SK-N-SH treated with all-trans-retinoic acid at 6 μM for 48 hours (cell line): ENCODE measurements around the gene CRYBG1.

Source experiments
- ATAC-seq: fragments of 200-7000 bp; cut with Tn5 transposase; 3 replicates; pipeline ENCODE4 v1.9.1; 2020; ENCODE audit warnings: mild to moderate bottlenecking, moderate library complexity
- ARNTL ChIP-seq: fragments of 450-650 bp; formaldehyde crosslinking; IDR thresholded peaks from 2 replicates; pipeline ENCODE4 v1.5.0; 2020; ENCODE audit warnings: low read depth, mild to moderate bottlenecking, moderate library complexity, borderline replicate concordance
- CSDC2 ChIP-seq: fragments of 250-450 bp; sonication (Bioruptor Pico); IDR thresholded peaks from 2 replicates; pipeline ENCODE4 v1.5.0; 2020; ENCODE audit warnings: mild to moderate bottlenecking, moderate library complexity
- ESRRG ChIP-seq: fragments of 250-450 bp; sonication (Bioruptor Pico); IDR thresholded peaks from 2 replicates; pipeline ENCODE4 v1.6.1; 2021; ENCODE audit warnings: mild to moderate bottlenecking
- GLIS3 ChIP-seq: fragments of 250-450 bp; sonication (Bioruptor Pico); IDR thresholded peaks from 2 replicates; pipeline ENCODE4 v1.5.0; 2020; ENCODE audit warnings: mild to moderate bottlenecking, moderate library complexity
- ISL1 ChIP-seq: fragments of 250-450 bp; sonication (Bioruptor Pico); IDR thresholded peaks from 2 replicates; pipeline ENCODE4 v2.1.2; 2022; ENCODE audit warnings: mild to moderate bottlenecking, moderate library complexity
- OSR1 ChIP-seq: fragments of 250-450 bp; sonication (Bioruptor Pico); IDR thresholded peaks from 2 replicates; pipeline ENCODE4 v1.8.0; 2022; ENCODE audit warnings: moderate library complexity, mild to moderate bottlenecking, inconsistent platforms
- PATZ1 ChIP-seq: fragments of 250-450 bp; sonication (Bioruptor Pico); IDR thresholded peaks from 2 replicates; pipeline ENCODE4 v1.8.0; 2020; ENCODE audit warnings: mild to moderate bottlenecking, moderate library complexity, borderline replicate concordance
- POU6F1 ChIP-seq: fragments of 250-450 bp; sonication (Bioruptor Pico); IDR thresholded peaks from 2 replicates; pipeline ENCODE4 v1.8.0; 2021; ENCODE audit warnings: low read depth, mild to moderate bottlenecking, moderate library complexity, borderline replicate concordance
- PPARA ChIP-seq: fragments of 250-450 bp; sonication (Bioruptor Pico); IDR thresholded peaks from 2 replicates; pipeline ENCODE4 v1.5.0; 2020; ENCODE audit warnings: mild to moderate bottlenecking, borderline replicate concordance
- RARB ChIP-seq: fragments of 250-450 bp; sonication (Bioruptor Pico); IDR thresholded peaks from 2 replicates; pipeline ENCODE4 v1.8.0; 2021; ENCODE audit warnings: mild to moderate bottlenecking, moderate library complexity
- SNAI2 ChIP-seq: fragments of 250-450 bp; sonication (Bioruptor Pico); IDR thresholded peaks from 2 replicates; pipeline ENCODE4 v1.5.0; 2020; ENCODE audit warnings: mild to moderate bottlenecking, moderate library complexity
- TCF4 ChIP-seq: fragments of 250-450 bp; sonication (Bioruptor Pico); IDR thresholded peaks from 2 replicates; pipeline ENCODE4 v1.8.0; 2021; ENCODE audit warnings: mild to moderate bottlenecking, moderate library complexity, borderline replicate concordance
- TOX ChIP-seq: fragments of 250-450 bp; sonication (Bioruptor Pico); IDR thresholded peaks from 2 replicates; pipeline ENCODE4 v1.8.0; 2021; ENCODE audit warnings: mild to moderate bottlenecking, moderate library complexity, borderline replicate concordance
- TSHZ2 ChIP-seq: fragments of 250-450 bp; sonication (Bioruptor Pico); IDR thresholded peaks from 2 replicates; pipeline ENCODE4 v1.5.0; 2020; ENCODE audit warnings: mild to moderate bottlenecking, moderate library complexity
- ZC3H10 ChIP-seq: fragments of 250-450 bp; sonication (Bioruptor Pico); IDR thresholded peaks from 2 replicates; pipeline ENCODE4 v1.5.1; 2021; ENCODE audit warnings: mild to moderate bottlenecking, moderate library complexity
- ZFP3 ChIP-seq: fragments of 250-450 bp; sonication (Bioruptor Pico); IDR thresholded peaks from 2 replicates; pipeline ENCODE4 v1.5.0; 2020; ENCODE audit warnings: mild to moderate bottlenecking, moderate library complexity
- ZFP30 ChIP-seq: fragments of 450-650 bp; formaldehyde crosslinking; IDR thresholded peaks from 2 replicates; pipeline ENCODE4 v1.5.0; 2022; ENCODE audit warnings: mild to moderate bottlenecking, moderate library complexity
- ZNF8 ChIP-seq: fragments of 450-650 bp; formaldehyde crosslinking; IDR thresholded peaks from 2 replicates; pipeline ENCODE4 v1.5.0; 2020; ENCODE audit warnings: mild to moderate bottlenecking, moderate library complexity
- TF ChIP-seq, protein P1 (sequence below): fragments of 250-450 bp; sonication (Bioruptor Pico); IDR thresholded peaks from 2 replicates; pipeline ENCODE4 v1.5.1; 2020; ENCODE audit warnings: low read depth, mild to moderate bottlenecking, moderate library complexity

The CRYBG1 gene

DNA sequence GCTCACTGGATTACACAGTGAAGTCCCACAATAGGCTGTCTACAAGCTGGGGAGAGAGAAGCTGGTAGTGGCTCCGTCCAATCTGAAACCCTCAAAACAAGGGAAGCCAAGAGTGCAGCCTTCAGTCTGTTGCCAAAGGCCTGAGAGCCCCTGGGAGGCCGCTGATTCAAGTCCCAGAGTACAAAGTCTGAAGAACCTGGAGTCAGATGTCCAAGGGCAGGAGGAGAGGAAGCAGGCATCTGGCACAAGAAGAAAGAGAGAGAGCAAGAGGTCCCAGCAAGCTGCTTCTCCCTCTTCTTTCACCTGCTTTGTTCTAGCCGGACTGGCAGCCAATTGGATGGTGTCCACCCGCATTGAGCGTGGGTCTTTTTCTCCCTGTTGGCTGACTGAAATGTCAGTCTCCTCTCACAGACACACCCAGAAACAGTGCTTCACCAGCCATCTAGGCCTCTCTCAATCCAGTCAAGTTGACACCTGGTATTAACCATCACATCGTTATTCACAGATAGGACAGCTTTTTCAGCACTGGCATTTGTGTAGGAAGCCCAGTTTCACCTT, 51.2 kb downstream of the CRYBG1 start:
- ATAC-seq: no peak
- TF ChIP-seq PPARA (no peak), CSDC2 (CRISPR knock-in tag) (no peak), ESRRG (no peak), ARNTL (no peak), RARB (CRISPR knock-in tag) (no peak), TOX (CRISPR knock-in tag) (no peak), ISL1 (CRISPR knock-in tag) (no peak), GLIS3 (CRISPR knock-in tag) (no peak), OSR1 (CRISPR knock-in tag) (no peak), SNAI2 (CRISPR knock-in tag) (no peak), ZNF8 (CRISPR knock-in tag) (no peak)

GRCh38 chr6:106413016-106413415, 52.5 kb downstream of the CRYBG1 start:
- no peak for TF ChIP-seq TSHZ2
- ATAC-seq: no peak

- no peak for TF ChIP-seq ZFP30 (CRISPR knock-in tag)
- no peak for TF ChIP-seq PPARA
- TF ChIP-seq, protein P1, sequence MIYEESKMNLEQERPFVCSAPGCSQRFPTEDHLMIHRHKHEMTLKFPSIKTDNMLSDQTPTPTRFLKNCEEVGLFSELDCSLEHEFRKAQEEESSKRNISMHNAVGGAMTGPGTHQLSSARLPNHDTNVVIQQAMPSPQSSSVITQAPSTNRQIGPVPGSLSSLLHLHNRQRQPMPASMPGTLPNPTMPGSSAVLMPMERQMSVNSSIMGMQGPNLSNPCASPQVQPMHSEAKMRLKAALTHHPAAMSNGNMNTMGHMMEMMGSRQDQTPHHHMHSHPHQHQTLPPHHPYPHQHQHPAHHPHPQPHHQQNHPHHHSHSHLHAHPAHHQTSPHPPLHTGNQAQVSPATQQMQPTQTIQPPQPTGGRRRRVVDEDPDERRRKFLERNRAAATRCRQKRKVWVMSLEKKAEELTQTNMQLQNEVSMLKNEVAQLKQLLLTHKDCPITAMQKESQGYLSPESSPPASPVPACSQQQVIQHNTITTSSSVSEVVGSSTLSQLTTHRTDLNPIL: no peak
- TF ChIP-seq POU6F1 (CRISPR knock-in tag): no peak
- no peak for TF ChIP-seq ZFP3 (CRISPR knock-in tag)
- TF ChIP-seq GLIS3 (CRISPR knock-in tag): no peak
- TF ChIP-seq TOX (CRISPR knock-in tag): no peak
- no peak for TF ChIP-seq ARNTL
- no peak for TF ChIP-seq ESRRG
- TF ChIP-seq ZC3H10 (CRISPR knock-in tag): no peak
- no peak for TF ChIP-seq RARB (CRISPR knock-in tag)
- TF ChIP-seq TCF4: no peak
- no peak for TF ChIP-seq CSDC2 (CRISPR knock-in tag)
- no peak for TF ChIP-seq PATZ1 (CRISPR knock-in tag)
- no peak for TF ChIP-seq SNAI2 (CRISPR knock-in tag)
- TF ChIP-seq, all 23 proteins: peak for 0
- ATAC-seq: no peak
Observed at GRCh38 chr6:106413722-106414121, 53.2 kb downstream of the CRYBG1 start.

- TF ChIP-seq ZC3H10 (CRISPR knock-in tag): no peak
- TF ChIP-seq, all 23 proteins: peak for 0
- no peak for ATAC-seq
Observed at GRCh38 chr6:106415921-106416320, 55.4 kb downstream of the CRYBG1 start.

DNA sequence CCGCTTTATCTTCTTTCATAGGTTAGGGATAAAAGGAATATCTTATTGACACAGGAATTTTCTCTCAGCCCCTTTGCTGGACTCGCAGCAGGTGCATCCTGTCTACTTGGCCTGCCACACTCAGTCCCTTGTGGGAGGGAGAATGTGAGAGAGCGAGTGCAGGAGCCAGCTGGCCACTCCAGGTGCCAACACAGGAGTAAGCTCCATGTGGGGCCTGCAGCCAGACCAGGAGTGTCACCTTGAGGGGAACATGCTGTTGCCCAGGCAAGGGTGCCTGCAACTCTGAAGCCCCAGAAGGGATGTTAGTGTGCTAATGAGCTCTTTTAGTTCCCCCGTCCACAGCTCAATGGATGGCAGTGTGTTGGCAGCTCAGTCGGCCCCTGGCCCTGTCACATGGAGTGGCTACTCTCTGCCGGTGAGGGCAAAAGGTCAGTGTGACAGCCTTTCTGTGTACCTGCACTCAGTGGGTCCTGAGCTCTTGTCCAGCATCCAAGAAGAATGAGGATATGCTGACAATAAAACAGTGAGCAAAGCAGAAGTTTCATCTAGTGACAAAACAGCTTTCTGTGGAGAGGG, 57.1 kb downstream of the CRYBG1 start:
- ATAC-seq: no peak
- TF ChIP-seq TCF4 (no peak), POU6F1 (CRISPR knock-in tag) (no peak), TOX (CRISPR knock-in tag) (no peak), ARNTL (no peak), ZC3H10 (CRISPR knock-in tag) (no peak), PATZ1 (CRISPR knock-in tag) (no peak)
- TF ChIP-seq, protein P1: no peak
- TF ChIP-seq, all 23 proteins: peak for 0
